HG02970 (cell line): ENCODE measurements around the gene RPS18.

ENCODE experiments used
- ATAC-seq: cut with Tn5 transposase; IDR thresholded peaks from one replicate; pipeline ENCODE4 v1.9.1; 2021; ENCODE audit warnings: mild to moderate bottlenecking, moderate library complexity, moderate number of reproducible peaks; ENCODE audit not compliant: unreplicated experiment, low FRiP score

Gene RPS18

DNA sequence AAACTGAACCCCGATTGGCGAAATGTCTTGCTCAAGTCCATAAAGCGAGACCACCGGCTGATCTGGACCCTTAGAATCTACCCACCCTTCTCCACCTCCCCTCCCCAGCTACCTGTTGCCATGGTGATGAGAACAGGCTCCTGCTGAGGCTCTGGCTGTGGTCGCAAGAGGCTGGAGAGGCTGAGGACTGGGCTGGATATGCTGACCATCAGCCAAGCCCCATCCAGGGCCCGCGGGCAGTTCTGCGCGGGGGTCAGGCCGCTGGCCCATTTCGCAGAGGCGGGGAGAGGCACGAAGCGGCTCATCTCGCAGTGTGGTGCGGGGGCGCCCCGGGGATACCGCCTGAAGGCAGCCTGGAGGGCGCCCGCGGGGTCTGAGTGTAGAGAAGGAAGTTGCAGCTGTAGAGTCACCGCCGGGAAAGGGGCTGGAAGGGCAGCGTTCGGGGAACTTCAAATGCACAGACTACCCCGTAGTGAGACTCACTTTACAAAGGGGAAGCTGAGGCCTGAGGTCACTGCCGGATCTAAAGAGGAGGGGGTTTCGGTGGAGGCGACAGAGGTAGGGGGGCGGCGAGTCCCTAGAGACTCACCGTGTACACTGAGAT lies 41.3 kb downstream of the RPS18 start:
- ATAC-seq: no peak

DNA sequence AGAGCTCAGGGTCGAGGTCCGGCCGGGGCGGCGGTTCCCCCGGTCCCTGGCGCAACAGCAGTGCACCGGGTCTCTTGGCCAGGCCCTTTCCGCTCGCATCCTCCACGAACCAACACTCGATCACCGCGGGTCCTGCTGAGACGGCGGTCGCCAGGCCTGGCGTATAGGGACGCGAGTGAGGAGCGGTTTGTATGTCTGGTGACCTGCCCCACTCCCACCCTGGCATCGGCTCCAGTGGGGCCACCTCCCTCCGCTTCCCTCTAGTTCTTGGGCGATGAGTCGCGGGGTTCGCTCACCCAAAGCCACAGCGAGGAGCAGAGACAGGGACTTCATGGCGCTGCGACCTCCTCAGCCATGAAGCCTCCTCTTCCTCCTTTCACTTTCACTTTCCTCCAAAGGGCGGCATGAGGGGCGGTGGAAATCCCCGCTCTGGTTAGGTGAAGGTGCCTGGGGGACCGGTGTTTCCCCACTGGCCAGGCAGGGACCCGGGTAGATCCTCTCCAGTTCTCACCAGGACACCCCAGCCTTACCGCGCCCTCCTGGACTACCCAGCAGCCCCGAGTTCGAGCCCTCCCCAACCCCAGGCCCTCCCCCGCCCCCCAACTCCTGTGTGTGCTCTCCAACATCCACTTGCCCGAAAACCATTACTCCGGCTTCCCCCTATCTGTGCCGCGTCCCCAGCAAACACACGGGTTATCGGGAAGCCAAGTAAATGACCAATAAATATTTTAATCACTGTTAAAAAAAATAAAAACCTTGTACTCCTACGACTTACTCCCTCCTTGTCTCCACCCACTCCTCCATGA lies 42.0 kb downstream of the RPS18 start, which contains the start of gene TAPBP:
TAPBP (minus strand) TSS at position 370 of the 806 bp plus-strand sequence; CDS start at position 333, 37 bp downstream.
- peak; percentile 43 for ATAC-seq

DNA sequence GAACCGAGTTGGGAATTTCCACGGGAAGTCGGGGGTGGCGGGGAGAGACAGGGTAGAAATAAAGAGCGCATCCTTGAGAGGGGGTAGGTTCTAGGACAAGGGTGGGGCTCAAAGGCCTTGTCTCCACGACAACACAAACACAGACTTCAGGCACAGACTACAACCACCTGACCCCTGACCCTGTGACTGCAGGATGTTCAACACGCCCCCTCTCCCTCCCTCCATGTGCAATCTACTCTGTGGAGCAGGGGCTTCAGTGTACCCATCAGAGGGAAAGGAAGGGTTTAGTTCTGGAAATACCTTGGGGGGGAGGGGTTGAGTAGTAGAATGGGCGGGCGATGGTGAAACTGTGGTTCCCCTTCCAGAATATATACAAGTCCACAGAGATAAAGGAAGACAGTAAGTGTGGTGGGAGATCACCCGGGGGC lies 42.7 kb downstream of the RPS18 start:
- no peak for ATAC-seq

DNA sequence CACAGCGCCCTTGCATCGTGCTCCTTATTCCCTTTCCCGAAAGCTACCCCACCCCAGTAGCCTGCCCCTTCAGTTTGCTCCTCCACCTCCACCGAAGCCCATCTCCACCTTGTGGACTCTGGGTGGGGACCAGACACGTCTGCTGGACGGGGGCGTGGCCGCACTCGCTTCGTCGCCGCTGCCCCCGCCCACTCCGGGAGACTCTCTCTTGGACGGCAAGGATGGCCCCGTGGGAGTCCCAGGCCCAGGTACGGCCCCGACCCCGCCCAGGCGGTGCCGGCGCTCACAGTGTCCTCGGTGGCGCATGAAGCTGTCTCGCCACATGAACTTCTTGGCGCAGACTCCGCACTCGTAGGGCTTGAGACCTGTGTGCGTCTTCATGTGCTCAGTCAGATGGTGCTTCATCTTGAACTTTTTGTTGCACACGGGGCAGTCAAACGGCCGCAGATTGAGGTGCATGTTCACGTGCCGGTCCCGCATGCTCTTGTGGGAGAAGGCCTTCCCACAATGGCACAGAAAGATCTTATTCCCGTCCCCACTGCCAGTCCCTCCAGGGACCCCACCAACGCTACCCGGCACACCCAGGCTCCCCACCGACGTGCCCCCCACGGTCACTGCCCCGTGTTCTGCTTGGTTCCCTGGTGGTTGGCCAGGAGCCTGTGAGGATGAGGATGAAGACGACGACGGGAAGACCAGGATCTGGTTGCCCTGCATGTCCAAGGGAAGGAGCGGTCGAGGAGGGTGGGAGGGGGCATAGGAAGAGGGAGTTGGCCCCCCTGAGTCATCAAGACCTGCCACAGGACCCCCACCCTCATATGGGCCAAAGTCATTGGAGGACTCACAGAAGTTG lies 43.3 kb downstream of the RPS18 start:
- no peak for ATAC-seq

DNA sequence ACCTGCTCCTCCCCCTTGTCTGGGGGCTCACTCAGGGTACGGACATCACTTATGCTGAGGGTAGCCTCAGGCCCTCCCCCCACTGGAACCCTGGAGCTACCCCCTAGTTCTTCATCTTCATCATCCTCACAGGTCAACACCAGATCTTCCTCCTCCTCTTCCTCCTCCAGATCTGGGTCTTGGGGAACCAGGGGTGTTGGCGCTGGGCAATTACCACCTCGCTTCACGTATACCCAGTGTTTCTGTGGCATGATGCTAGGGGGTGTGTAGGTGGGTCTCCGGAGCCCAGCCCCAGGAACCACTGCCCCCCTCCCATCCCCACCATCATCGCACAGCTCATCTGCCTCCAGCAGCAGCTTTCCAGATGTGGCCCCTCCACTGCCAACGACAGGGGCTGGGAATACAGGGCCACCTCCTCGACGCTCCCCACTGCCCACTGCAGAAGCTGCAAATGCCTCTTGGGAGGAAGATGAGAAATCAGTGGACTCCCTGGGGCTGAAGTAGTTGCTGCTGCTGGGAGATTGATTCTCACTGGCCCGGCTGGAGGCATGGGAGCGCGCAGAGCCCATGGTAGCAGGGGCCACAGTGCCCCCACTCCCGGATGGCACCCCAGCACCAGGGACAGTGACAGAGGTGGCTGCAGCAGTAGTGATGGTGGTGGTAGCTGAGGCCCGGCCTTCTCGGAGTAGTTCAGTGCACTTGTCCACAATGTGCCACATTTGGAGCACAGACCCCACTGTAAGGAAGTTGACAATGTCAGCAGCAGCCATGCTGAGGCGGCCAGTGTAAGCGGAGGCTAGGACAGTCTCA lies 44.1 kb downstream of the RPS18 start:
- ATAC-seq: no peak

DNA sequence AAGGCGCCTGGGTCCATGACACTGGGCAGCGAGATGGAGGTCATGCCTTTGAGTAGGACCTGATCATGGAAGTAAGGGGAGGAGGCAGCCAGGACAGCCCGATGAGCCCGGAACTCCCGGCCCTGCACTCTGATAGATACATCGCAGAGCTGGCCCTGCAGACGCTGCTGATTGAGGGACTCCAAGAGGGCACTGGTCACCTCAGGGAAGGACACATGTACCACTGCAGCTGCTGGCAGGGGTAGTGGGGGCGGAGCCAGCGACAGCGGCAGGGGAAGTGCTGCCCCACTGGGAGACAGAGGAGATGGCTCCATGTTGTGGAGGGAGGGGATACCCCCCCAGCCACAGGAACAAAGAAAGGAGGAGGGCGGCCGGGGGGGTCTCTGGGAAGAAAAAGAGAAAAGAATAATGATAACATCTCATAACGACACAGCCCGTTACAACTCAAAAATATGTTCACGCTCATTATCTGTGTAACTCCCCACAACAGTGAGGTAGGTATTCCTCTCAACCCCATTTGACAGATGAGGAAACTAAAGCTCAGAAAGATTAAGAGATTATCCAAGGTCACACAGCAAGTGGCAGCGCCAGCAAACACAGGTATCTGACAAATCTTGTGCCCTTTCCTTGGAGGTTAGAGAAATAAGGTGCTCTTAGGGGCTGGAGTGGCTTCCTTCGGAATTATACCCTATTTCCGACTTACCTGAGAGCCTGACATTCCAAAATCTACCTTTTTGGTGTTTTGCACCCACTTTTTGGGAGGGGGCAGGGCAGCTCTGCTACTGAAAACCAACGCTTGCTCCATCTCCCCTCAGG lies 44.9 kb downstream of the RPS18 start:
- ATAC-seq: no peak

DNA sequence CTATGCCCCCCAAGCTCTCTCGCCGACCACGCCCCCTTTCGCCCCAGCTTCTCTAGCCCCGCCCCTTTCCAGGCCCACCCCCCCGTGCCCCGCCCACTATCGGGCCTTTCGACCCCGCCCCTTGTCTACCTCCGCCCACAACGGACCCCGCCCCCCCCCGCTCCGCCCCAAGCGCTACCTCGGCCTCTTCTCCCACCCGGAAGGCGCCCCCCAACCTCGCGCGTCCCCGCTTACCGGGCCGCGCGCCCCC lies 45.5 kb downstream of the RPS18 start:
- no peak for ATAC-seq

DNA sequence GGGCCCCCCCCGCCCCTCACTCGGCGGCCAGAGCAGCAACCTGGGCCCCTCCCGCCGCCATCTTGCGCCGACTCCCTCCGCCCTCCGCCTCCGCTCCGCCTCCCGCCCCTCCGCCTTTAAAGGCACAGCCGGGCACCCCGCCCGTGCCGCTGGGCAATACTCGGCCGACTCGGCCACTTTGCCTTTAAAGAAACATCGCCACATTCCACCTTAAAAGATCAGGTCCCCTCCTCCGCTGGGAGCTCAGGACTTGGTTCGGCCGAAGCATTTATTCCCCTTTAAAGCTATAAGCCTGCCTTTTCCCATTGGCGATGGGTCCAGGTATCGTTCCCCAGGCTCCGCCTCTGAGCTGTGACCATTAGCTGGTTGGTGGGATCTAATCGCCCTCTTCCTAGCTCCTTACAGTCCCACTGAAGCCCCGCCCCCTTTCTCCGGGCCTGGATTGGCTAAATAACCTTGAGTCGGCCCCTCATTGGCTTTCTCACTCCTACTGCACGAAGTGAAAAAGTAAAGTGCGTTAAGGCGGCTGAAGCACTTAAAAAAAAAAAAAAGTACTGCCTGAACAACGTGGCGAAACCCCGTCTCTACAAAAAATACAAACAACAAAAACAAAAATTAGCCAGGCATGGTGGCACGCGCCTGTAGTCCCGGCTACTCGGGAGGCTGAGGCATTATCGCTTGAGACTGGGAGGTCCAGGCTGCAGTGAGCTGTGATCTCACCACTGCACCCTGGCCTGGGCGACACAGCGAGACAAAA lies 46.0 kb downstream of the RPS18 start, which contains the start of gene ZBTB22:
ZBTB22 (minus strand) TSS at position 76 of the 757 bp plus-strand sequence. CDS start 828 bp downstream, outside the sequence.
- ATAC-seq: peak; percentile 42

DNA sequence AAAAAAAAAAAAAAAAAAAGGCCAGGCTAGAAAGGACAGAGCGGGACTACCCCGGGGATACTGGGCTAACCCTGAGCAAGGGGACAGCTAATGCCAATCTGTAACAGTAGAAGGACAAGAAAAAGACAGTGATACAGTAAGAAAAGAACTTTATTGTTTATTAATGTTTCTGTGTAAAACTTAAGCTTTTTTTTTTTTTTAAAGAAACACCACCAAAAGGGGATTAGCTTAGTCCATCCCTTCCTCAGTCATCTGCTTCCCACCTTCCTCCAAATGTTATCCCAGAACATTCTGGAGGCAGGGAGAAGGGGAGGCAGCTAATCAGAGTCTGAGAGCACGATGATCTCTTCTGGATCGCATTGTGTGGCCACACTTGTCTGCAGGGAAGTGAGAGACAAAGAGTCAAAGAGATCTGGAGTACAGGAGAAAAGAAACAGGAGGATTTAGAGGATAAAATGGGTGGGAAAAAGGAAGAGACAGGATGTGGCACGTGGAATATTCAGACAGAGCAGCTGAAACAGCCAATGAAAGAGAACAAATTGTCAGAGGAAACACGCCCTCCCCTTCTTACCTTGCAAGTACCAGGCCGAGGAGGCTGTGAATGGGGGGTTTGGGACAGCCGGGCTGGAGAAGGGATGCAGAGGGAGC lies 46.7 kb downstream of the RPS18 start:
- no peak for ATAC-seq

DNA sequence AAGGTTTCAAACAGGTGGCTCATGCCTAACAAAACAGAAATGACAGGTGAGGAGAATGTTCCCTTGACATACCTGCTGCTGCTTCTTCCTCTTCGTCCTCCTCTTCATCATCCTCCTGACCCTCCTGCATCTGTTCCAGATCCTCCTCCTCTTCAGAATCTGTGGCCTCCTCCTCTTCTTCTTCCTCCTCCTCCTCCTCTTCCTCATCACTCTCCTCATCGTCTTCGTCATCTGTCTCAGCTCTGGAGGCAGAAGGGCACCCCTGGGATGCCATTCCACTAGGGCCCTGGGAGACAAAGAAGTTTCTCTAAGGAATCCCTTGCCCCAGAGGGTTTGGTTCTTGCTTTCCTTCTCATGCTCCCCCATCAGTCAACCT lies 48.1 kb downstream of the RPS18 start:
- ATAC-seq: no peak

DNA sequence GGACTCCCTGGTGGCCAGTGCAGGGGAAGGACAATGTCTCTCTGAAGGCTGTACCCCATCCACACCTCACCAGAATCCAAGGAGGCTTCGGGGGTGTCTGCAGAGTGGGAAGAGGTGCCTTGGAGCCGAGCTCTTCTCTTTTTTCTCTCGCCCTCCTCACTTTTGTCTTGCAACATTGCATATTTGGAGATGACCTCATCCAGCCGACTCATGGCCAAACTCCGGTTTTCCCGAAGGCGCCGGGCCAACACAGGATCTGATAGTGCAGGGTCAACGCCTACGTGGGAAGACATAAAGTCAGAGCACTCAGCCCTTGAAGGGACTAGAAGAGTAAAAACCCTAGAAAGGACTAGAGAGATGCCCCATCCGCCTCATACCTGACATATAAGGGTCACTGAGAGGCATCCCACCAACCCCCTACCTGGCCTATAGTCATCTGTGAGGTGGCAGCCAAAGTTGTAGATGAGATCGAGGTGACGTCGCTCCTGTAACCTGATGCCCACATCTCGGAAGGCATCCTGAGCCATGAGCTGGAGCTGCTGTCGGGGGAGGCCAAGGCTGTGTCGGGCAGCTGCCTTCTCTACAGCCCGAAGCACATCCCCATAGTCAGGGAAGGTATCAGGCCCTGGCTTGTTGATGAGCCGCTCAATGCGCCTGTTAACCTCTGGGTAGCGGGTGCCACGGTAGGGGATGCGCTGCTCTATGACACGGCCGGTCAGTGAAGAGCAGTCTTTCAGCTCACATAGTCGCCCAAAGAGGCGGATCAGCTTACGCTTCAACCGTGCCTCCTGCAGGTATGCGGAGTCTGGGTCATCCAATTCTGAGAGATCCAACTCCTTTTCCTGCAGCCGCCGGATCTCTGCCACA lies 48.7 kb downstream of the RPS18 start:
- no peak for ATAC-seq

DNA sequence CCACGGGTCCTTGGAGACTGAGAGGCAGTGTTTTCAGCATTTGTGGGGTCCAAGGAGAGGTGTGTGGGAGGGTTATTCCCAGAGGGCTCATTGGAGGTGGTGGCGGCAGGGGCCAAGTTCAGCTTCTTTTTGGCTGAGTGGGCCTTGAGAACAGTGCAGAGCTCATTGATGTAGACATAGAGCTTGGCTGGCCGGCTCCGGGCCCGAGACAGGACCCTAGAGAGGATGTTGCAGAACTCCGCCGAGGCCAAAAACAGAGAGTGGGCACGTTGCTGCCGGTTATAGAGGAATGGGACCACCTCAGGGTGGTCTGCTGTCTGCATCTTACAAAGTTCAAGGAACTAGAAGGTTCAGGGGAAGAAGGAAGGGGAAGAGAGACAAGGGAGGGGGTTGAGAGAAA lies 49.4 kb downstream of the RPS18 start:
- no peak for ATAC-seq

DNA sequence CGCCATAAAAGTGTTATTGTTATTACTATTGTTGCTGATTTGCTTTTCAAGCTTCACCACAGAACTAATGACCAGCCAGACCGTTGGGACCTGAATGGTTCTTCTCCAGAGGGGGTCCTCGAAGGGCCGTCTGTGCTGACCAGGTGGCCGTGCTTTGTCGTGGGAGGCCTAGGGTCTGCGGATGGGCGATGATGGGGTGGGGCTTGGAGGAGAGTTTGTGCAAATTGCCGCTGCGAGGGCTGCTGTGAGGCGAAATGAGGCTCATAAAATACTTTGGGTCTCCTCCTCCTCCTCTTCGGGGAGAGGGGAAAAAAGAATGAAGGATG lies 51.7 kb downstream of the RPS18 start:
- ATAC-seq: peak; percentile 12

DNA sequence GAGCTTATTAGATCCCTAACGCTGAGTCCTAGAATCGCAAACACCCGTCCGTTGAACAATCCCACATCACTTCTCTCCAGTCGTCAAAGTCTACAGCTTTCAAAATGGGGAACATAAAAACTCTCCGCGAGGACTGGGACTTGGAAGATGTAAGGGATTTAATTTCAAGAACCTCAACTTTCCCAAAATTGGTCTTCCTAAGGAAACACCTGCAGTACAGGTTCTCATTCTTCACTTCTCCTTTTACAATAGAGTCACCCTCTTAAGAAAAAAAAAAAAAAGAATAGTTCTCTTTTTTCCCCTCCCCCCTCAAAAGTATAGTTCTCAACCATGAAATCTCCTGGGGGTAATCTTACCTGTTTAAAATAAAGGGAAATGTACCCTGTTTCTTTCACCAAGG lies 52.2 kb downstream of the RPS18 start:
- no peak for ATAC-seq
